Gastrocnemius medialis (tissue), 4 donors: ENCODE measurements around the gene ENOX1.

ENCODE experiments used
- CTCF ChIP-seq, 5 experiments: fragments of 450-650 bp in 3 of 5; fragments of 200-600 bp in 2 of 5; sonication (generic) in 2 of 5; IDR thresholded peaks in 4 of 5; conservative IDR thresholded peaks in 1 of 5; 1 replicate in 4 of 5; 2 replicates in 1 of 5; pipeline ENCODE4 v1.5.1; 2016 to 2019; ENCODE audit warnings: antibody characterized with exemption in 5 of 5, mild to moderate bottlenecking in 3 of 5, moderate library complexity in 3 of 5
- POLR2A ChIP-seq, 2 donors: fragments of 450-650 bp; IDR thresholded peaks; one replicate each; pipeline ENCODE4 v1.6.1; 2017; ENCODE audit warnings: antibody characterized with exemption in 2 of 2, mild to moderate bottlenecking in 2 of 2, moderate library complexity in 2 of 2

- TF ChIP-seq CTCF (IDR thresholded peaks at IDR 0.05 in 4 of 5, conservative IDR thresholded peaks at IDR 0.05 in 1 of 5) (no peak), POLR2A (IDR thresholded peaks at IDR 0.05) (no peak)
Observed at GRCh38 chr13:43652760-43653159, 134.0 kb downstream of the ENOX1 start.
